HG03097 (cell line): Measurements from ENCODE around the gene RBP5.
"Not testable (repeated sequence)": the region's sequence is repeated elsewhere in the genome, so short reads cannot be mapped to it uniquely, and the experiment has no call there.

ENCODE experiments used
- ATAC-seq: cut with Tn5 transposase; IDR thresholded peaks from one replicate; pipeline ENCODE4 v1.9.1; 2021; ENCODE audit not compliant: unreplicated experiment, low FRiP score

Gene RBP5

GRCh38 chr12:7125632-7126227 lies 3.0 kb downstream of the RBP5 start:
- ATAC-seq: no peak

GRCh38 chr12:7123806-7124522 lies 4.7 kb downstream of the RBP5 start:
- no peak for ATAC-seq

- no peak for ATAC-seq
These were observed 5.6 kb downstream of the RBP5 start for GRCh38 chr12:7122811-7123769.

GRCh38 chr12:7121324-7121723 lies 7.4 kb downstream of the RBP5 start:
- no peak for ATAC-seq

GRCh38 chr12:7120166-7120565 lies 8.5 kb downstream of the RBP5 start:
- ATAC-seq: no peak

GRCh38 chr12:7118881-7119280 lies 9.8 kb downstream of the RBP5 start:
- no peak for ATAC-seq

GRCh38 chr12:7117670-7118069 lies 11.0 kb downstream of the RBP5 start:
- ATAC-seq: no peak

GRCh38 chr12:7116916-7117315 lies 11.8 kb downstream of the RBP5 start:
- no peak for ATAC-seq

- no peak for ATAC-seq
These were observed 12.5 kb downstream of the RBP5 start for GRCh38 chr12:7116196-7116595.

- ATAC-seq: no peak
These were observed 13.8 kb downstream of the RBP5 start for GRCh38 chr12:7114851-7115250.

GRCh38 chr12:7114008-7114407 lies 14.7 kb downstream of the RBP5 start:
- no peak for ATAC-seq

GRCh38 chr12:7113389-7113871 lies 15.3 kb downstream of the RBP5 start:
- ATAC-seq: no peak

- no peak for ATAC-seq
These were observed 16.6 kb downstream of the RBP5 start for GRCh38 chr12:7112041-7112440.

GRCh38 chr12:7110661-7111060 lies 18.0 kb downstream of the RBP5 start:
- ATAC-seq: no peak

GRCh38 chr12:7109572-7109920 lies 19.1 kb downstream of the RBP5 start:
- ATAC-seq: no peak

GRCh38 chr12:7108796-7109571 lies 19.7 kb downstream of the RBP5 start, which contains the start of gene C1RL:
Gene C1RL, minus strand, starts transcription at chr12:7109214. Its CDS starts 34 bp downstream, at chr12:7109180.
- no peak for ATAC-seq

GRCh38 chr12:7108003-7108795 lies 20.5 kb downstream of the RBP5 start:
- peak; percentile 72 for ATAC-seq

GRCh38 chr12:7107636-7108002 lies 21.1 kb downstream of the RBP5 start:
- ATAC-seq: no peak

GRCh38 chr12:7107181-7107580 lies 21.5 kb downstream of the RBP5 start:
- not testable (repeated sequence) for ATAC-seq

GRCh38 chr12:7106082-7106481 lies 22.6 kb downstream of the RBP5 start:
- ATAC-seq: no peak
